ENCODE measurements around the gene PPIC.
A peak's percentile ranks its signal among the peaks of the same experiment; 100 is the strongest.

The PPIC gene

DNA sequence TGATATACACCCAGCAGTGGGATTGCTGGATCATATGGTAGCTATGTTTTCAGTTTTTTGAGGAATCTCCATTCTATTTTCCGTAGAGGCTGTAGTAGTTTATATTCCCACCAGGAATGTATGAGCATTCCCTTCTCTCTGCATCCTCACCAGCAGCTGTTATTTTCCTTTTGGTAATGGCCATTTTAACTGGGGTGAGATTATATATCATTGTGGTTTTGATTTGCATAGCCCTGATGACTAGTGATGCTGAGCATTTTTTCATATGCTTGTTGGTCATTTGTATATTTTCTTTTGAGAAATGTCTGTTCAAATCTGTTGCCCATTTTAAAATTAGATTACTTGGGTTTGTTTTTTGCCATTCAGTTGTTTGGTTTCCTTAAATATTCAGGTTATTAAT lies 11.2 kb upstream of the PPIC start:
- Histone ChIP-seq H3K4me3 (ENCODE audit: low read length in 2 of 2) (no peak overlapping the region), H3K9me3 (ENCODE audit: control insufficient read depth in 2 of 2, low read length in 2 of 2) (peaks cover 0 to 2% of the 10 kb centered on the region in 2 donors), H3K9ac (ENCODE audit: low read length in 2 of 2) (no peak overlapping the region), H3K36me3 (ENCODE audit: control insufficient read depth in 2 of 2, insufficient read depth in 2 of 2, low read length in 2 of 2) (no peaks in the 10 kb centered on the region), H3K27me3 (ENCODE audit: control insufficient read depth in 1 of 2, insufficient read depth in 2 of 2, low read length in 2 of 2) (no peaks in the 10 kb centered on the region), H3K4me1 (ENCODE audit: control insufficient read depth, insufficient read depth, low read length) (no peaks in the 10 kb centered on the region), H3K27ac (ENCODE audit: low read length) (no peak overlapping the region)

DNA sequence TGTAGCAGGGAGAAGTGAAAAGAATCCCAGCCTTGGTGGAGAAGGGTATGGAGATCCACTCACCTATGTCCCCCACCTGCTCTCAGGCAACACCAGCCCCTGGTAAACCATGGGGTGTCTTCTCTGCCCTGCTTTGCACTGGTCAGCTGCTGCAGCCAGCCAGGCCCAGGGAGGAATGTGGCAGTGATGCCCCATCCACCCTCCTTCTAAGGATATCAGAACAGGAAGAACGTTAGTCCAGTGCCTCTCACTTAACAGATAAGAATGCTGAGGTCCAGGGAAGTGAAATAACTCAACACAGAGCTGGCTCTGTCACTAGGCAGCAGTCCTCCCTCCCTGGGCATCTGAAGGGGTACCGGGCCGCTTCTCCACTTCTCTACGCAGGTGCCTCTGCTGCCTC lies 9.7 kb upstream of the PPIC start:
- no peaks in the 10 kb centered on the region for H3K9me3 ChIP-seq (ENCODE audit: control insufficient read depth in 2 of 2, low read length in 2 of 2)
- no peak overlapping the region for H3K4me3 ChIP-seq (ENCODE audit: low read length in 2 of 2)
- H3K27me3 ChIP-seq (ENCODE audit: control insufficient read depth in 1 of 2, insufficient read depth in 2 of 2, low read length in 2 of 2) = no peaks in the 10 kb centered on the region
- H3K9ac ChIP-seq (ENCODE audit: low read length in 2 of 2) = no peak overlapping the region
- no peak overlapping the region for H3K27ac ChIP-seq (ENCODE audit: low read length)
- H3K4me1 ChIP-seq (ENCODE audit: control insufficient read depth, insufficient read depth, low read length) = no peaks in the 10 kb centered on the region
- H3K36me3 ChIP-seq (ENCODE audit: control insufficient read depth in 2 of 2, insufficient read depth in 2 of 2, low read length in 2 of 2) = no peaks in the 10 kb centered on the region

DNA sequence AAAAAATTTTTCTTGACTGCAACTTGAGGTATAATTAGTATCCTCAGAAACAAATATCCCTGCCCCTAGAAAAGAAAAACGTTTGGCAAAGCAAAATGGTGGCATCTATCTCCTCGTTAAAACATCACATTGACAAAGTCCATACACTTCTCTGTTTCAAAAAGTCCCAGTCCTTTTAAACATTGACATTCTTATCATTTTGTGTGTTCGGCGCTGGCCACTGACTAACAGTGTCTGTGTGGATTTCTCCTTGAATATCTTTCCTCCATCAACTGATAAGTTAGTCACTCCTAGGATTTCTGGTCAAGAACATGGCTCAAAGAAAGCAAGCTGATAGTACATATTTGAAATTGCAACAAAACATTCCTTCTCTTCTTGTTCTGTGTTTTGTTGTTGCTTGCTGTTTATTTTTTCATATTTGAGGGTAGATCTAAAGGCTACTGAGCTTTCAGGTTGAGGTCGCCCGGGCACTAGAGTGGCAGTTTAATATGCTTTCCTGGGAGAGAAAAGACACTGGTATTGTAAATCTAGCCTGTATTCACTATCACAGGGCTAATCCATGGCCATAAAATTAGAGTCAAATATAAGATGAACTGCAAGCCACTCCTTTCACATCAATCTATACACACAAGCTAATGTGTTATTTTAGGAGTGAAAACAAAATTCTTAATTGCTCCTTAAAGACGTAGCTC lies 8.5 kb upstream of the PPIC start:
- no peaks in the 10 kb centered on the region for H3K9me3 ChIP-seq (ENCODE audit: control insufficient read depth in 2 of 2, low read length in 2 of 2)
- no peak overlapping the region for H3K27ac ChIP-seq (ENCODE audit: low read length)
- no peaks in the 10 kb centered on the region for H3K36me3 ChIP-seq (ENCODE audit: control insufficient read depth in 2 of 2, insufficient read depth in 2 of 2, low read length in 2 of 2)
- H3K4me3 ChIP-seq (ENCODE audit: low read length in 2 of 2) = no peak overlapping the region
- H3K9ac ChIP-seq (ENCODE audit: low read length in 2 of 2) = no peak overlapping the region
- no peaks in the 10 kb centered on the region for H3K27me3 ChIP-seq (ENCODE audit: control insufficient read depth in 1 of 2, insufficient read depth in 2 of 2, low read length in 2 of 2)
- no peaks in the 10 kb centered on the region for H3K4me1 ChIP-seq (ENCODE audit: control insufficient read depth, insufficient read depth, low read length)

DNA sequence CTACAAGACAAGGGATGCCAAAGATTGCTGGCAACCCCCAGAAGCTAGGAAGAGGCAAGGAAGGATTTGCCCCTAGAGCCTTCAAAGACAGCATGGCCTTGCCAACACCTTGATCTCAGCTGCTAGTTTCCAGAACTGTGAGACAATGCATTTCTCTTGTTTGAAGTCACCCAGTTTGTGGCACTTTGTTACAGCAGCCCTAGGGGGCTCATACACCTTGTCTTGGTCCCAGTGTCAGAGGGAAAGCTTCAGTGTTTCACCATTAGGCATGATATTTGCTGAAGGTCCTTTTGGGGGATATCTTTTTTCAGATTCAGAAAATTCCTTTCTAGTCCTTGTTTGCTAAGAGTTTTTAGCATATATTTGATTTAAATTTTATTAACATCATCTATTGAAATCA lies 3.1 kb upstream of the PPIC start:
- no peaks in the 10 kb centered on the region for H3K9me3 ChIP-seq (ENCODE audit: control insufficient read depth in 2 of 2, low read length in 2 of 2)
- no peaks in the 10 kb centered on the region for H3K27me3 ChIP-seq (ENCODE audit: control insufficient read depth in 1 of 2, insufficient read depth in 2 of 2, low read length in 2 of 2)

DNA sequence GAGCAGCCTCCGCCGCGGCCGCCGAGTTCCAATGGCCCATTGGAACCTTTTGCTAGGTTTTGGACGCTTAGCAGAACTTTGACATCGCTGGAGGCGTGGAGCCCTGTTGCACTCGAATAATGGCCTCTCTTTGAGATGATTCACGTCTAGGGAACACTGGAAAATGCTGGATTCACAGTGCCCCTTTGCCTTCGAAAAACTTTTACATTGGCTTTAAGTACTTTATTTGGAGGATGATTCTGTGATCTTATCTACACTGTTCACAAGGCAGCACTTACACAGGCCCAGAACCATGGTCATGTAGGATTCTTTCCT lies 536 bp upstream of the PPIC start:
- no peaks in the 10 kb centered on the region for H3K27me3 ChIP-seq (ENCODE audit: control insufficient read depth in 1 of 2, insufficient read depth in 2 of 2, low read length in 2 of 2)
- H3K4me3 ChIP-seq (ENCODE audit: low read length in 2 of 2) = peak overlapping the region; percentile 76 to 83
- H3K4me1 ChIP-seq (ENCODE audit: control insufficient read depth, insufficient read depth, low read length) = peaks cover 10% of the 10 kb centered on the region
- H3K36me3 ChIP-seq (ENCODE audit: control insufficient read depth in 2 of 2, insufficient read depth in 2 of 2, low read length in 2 of 2) = no peaks in the 10 kb centered on the region
- H3K9ac ChIP-seq (ENCODE audit: low read length in 2 of 2) = peak overlapping the region; percentile 63 to 74
- H3K9me3 ChIP-seq (ENCODE audit: control insufficient read depth in 2 of 2, low read length in 2 of 2) = no peaks in the 10 kb centered on the region
- peak overlapping the region; percentile 62 for H3K27ac ChIP-seq (ENCODE audit: low read length)

More for the DNA sequence above, 3.1 kb upstream of the PPIC start:
- no peaks in the 10 kb centered on the region for H3K36me3 ChIP-seq (ENCODE audit: control insufficient read depth in 2 of 2, insufficient read depth in 2 of 2, low read length in 2 of 2)
- no peak overlapping the region for H3K9ac ChIP-seq (ENCODE audit: low read length in 2 of 2)
- no peak overlapping the region for H3K4me3 ChIP-seq (ENCODE audit: low read length in 2 of 2)
- H3K4me1 ChIP-seq (ENCODE audit: control insufficient read depth, insufficient read depth, low read length) = peaks cover 10% of the 10 kb centered on the region
- H3K27ac ChIP-seq (ENCODE audit: low read length) = no peak overlapping the region

DNA sequence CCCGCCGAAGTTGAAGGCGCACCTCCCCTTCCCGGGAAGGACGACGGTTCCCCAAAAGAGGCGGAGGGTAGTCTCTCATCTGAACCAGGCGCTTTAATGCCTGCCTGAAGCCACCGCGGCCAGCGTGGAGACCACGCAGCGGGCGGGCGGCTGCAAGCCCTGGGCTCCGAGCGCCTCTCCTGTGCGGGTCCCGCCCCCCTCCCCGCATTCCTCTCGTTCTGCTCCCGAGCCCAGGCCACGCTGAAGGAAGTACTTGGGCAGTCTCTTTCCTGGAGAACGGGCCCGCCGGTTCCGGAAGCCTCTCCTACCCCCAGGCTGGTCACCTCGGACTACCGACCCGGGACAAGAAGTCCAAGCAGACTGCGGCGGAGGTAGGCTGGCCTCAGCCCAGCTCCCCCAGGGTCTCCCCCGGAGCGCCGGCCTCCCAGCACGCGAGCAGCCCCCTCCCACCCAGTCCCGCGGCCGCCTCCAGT lies 571 bp downstream of the PPIC start:
- Histone ChIP-seq H3K36me3 (ENCODE audit: control insufficient read depth in 2 of 2, insufficient read depth in 2 of 2, low read length in 2 of 2) (no peaks in the 10 kb centered on the region), H3K9ac (ENCODE audit: low read length in 2 of 2) (peak overlapping the region in 1 of 2 donors; percentile 63), H3K4me3 (ENCODE audit: low read length in 2 of 2) (peak overlapping the region; percentile 76 to 83), H3K27me3 (ENCODE audit: control insufficient read depth in 1 of 2, insufficient read depth in 2 of 2, low read length in 2 of 2) (no peaks in the 10 kb centered on the region), H3K27ac (ENCODE audit: low read length) (peak overlapping the region; percentile 62), H3K4me1 (ENCODE audit: control insufficient read depth, insufficient read depth, low read length) (peaks cover 10% of the 10 kb centered on the region), H3K9me3 (ENCODE audit: control insufficient read depth in 2 of 2, low read length in 2 of 2) (no peaks in the 10 kb centered on the region)

DNA sequence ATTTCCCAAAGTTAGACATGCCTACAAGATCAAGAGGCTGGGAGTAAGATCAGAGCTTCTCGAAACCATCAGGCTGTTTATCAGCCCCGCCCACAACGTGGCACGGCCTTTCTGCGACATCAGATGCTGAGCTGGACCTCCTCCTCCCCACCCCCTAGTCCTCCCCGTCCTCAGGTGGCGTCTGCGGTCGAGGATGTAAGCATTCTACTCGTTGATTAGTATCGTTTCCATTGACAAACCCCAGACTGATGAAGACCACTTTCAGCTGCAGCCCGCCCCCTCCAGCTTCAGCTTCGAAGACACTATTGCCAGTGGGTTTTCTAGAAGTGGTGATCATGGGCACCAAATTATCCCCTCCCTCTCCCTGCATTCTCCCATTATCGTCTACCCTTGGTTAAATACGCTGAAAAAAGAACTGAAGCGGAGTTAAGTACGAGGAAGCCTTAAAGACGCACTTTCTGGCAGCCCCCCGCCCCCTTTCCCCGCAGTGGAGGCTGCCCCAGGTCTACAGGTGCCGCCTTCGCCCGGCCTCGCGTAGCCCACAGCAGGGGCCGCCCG lies 1.1 kb downstream of the PPIC start:
- Histone ChIP-seq H3K4me3 (ENCODE audit: low read length in 2 of 2) (peak overlapping the region; percentile 76 to 83), H3K27me3 (ENCODE audit: control insufficient read depth in 1 of 2, insufficient read depth in 2 of 2, low read length in 2 of 2) (no peaks in the 10 kb centered on the region), H3K9me3 (ENCODE audit: control insufficient read depth in 2 of 2, low read length in 2 of 2) (no peaks in the 10 kb centered on the region), H3K4me1 (ENCODE audit: control insufficient read depth, insufficient read depth, low read length) (peaks cover 10% of the 10 kb centered on the region), H3K36me3 (ENCODE audit: control insufficient read depth in 2 of 2, insufficient read depth in 2 of 2, low read length in 2 of 2) (no peaks in the 10 kb centered on the region), H3K9ac (ENCODE audit: low read length in 2 of 2) (peak overlapping the region in 1 of 2 donors; percentile 21), H3K27ac (ENCODE audit: low read length) (peak overlapping the region; percentile 62)

DNA sequence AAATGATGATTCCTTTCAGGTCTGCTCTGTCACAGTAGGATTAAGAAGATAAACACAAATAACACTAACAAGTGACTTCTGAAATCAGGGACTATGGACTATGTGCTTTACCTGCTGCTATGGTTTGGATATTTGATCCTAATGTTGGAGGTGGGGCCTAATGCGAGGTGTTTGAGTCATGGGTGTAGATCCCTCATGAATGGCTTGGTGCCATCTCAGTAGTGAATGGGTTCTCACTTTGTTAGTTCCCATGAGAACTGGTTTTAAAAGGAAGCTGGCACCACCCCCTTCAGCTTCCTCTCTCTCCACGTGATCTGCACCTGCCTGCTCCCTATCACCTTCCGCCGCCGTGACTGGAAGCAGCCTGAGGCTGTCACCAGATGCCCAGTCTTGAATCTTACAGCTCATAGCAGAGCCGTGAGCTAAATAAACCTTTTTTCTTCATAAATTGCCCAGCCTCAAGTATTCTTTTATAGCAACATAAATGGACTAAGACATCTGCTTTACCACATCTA lies 3.3 kb downstream of the PPIC start:
- no peak overlapping the region for H3K27ac ChIP-seq (ENCODE audit: low read length)

DNA sequence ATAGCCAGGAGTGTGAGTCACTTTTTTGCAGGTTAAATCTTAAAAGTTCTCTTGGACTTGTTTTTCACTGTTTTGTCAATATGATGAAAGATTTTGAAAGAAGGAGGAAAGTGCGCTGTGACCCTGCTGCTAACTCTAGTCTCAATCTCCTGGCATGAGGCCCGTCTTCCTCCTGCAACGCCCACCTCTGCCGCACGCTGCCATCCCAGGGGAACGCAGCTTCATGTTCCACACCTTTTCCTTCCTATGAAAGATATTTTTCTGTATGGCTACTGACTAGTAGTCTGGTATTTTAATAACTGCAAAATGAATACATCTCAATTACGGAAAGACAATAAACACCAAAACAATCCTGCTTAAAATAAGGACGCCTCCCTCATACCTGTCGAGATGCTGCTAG lies 8.3 kb downstream of the PPIC start:
- H3K36me3 ChIP-seq (ENCODE audit: control insufficient read depth in 2 of 2, insufficient read depth in 2 of 2, low read length in 2 of 2) = peaks cover 15 to 31% of the 10 kb centered on the region in 2 donors
- no peak overlapping the region for H3K4me3 ChIP-seq (ENCODE audit: low read length in 2 of 2)
- H3K27ac ChIP-seq (ENCODE audit: low read length) = no peak overlapping the region
- H3K9ac ChIP-seq (ENCODE audit: low read length in 2 of 2) = no peak overlapping the region
- H3K4me1 ChIP-seq (ENCODE audit: control insufficient read depth, insufficient read depth, low read length) = no peaks in the 10 kb centered on the region
- H3K27me3 ChIP-seq (ENCODE audit: control insufficient read depth in 1 of 2, insufficient read depth in 2 of 2, low read length in 2 of 2) = no peaks in the 10 kb centered on the region
- no peaks in the 10 kb centered on the region for H3K9me3 ChIP-seq (ENCODE audit: control insufficient read depth in 2 of 2, low read length in 2 of 2)

More for the DNA sequence above, 3.3 kb downstream of the PPIC start:
- Histone ChIP-seq H3K36me3 (ENCODE audit: control insufficient read depth in 2 of 2, insufficient read depth in 2 of 2, low read length in 2 of 2) (peaks cover 4 to 7% of the 10 kb centered on the region in 2 donors), H3K4me1 (ENCODE audit: control insufficient read depth, insufficient read depth, low read length) (peaks cover 10% of the 10 kb centered on the region), H3K9me3 (ENCODE audit: control insufficient read depth in 2 of 2, low read length in 2 of 2) (no peaks in the 10 kb centered on the region), H3K9ac (ENCODE audit: low read length in 2 of 2) (no peak overlapping the region), H3K27me3 (ENCODE audit: control insufficient read depth in 1 of 2, insufficient read depth in 2 of 2, low read length in 2 of 2) (no peaks in the 10 kb centered on the region), H3K4me3 (ENCODE audit: low read length in 2 of 2) (no peak overlapping the region)

DNA sequence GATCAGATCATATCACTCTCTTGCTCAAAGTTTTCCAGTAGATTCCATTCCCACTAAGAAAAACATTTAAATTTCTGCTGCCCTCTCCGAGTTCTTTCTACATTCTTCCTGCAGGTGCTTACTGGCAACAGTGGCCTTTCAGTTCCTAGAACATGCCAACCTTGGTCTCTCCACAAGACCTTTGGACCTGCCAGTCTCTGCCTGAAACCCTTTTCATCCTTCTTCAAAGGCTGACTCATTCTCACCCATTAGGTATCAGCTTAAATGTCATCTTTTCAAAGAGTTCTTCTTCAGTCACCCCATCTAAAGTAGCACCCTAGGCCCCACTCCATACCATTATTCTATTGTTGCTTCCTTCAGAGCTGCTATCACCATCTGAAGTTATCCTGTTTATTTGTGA lies 21.8 kb downstream of the PPIC start:
- Histone ChIP-seq H3K27me3 (ENCODE audit: control insufficient read depth in 1 of 2, insufficient read depth in 2 of 2, low read length in 2 of 2) (no peaks in the 10 kb centered on the region), H3K4me1 (ENCODE audit: control insufficient read depth, insufficient read depth, low read length) (no peaks in the 10 kb centered on the region), H3K9ac (ENCODE audit: low read length in 2 of 2) (no peak overlapping the region), H3K4me3 (ENCODE audit: low read length in 2 of 2) (no peak overlapping the region), H3K36me3 (ENCODE audit: control insufficient read depth in 2 of 2, insufficient read depth in 2 of 2, low read length in 2 of 2) (no peaks in the 10 kb centered on the region), H3K27ac (ENCODE audit: low read length) (no peak overlapping the region), H3K9me3 (ENCODE audit: control insufficient read depth in 2 of 2, low read length in 2 of 2) (no peaks in the 10 kb centered on the region)

DNA sequence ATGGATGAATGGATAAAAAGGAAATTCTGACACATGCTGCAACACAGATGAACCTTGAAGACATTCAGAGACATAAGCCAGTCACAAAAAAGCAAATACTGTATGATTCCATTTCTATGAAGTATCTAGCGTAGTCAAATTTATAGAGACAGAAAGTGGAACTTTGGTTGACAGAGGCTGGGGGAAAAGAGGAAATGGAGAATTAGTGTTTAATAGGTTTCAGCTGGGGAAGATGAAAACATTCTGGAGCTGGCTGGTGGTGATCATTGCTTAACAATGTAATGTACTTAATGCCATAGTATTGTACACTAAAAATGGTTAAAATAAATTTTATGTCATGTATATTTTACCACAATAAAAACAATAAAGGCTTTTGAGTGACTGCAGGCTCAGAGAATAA lies 24.2 kb downstream of the PPIC start:
- H3K9ac ChIP-seq (ENCODE audit: low read length in 2 of 2) = no peak overlapping the region
- no peaks in the 10 kb centered on the region for H3K27me3 ChIP-seq (ENCODE audit: control insufficient read depth in 1 of 2, insufficient read depth in 2 of 2, low read length in 2 of 2)
- no peaks in the 10 kb centered on the region for H3K4me1 ChIP-seq (ENCODE audit: control insufficient read depth, insufficient read depth, low read length)
- no peak overlapping the region for H3K4me3 ChIP-seq (ENCODE audit: low read length in 2 of 2)
- H3K36me3 ChIP-seq (ENCODE audit: control insufficient read depth in 2 of 2, insufficient read depth in 2 of 2, low read length in 2 of 2) = peaks cover 0 to 5% of the 10 kb centered on the region in 2 donors
- H3K9me3 ChIP-seq (ENCODE audit: control insufficient read depth in 2 of 2, low read length in 2 of 2) = no peaks in the 10 kb centered on the region
- H3K27ac ChIP-seq (ENCODE audit: low read length) = no peak overlapping the region
